HepG2 (cell line): ENCODE measurements around the gene FAM118A. TPM values are rescaled to one million over a fixed set of nuclear protein-coding genes. Genes with fewer than 3 reads are reported as not detected.

Experiments
- ATF2 ChIP-seq: sonication (generic); formaldehyde crosslinking; IDR thresholded peaks from 2 replicates; pipeline ENCODE4 v1.4.0; 2020; ENCODE audit warnings: missing genetic modification reagents
- ATF7-NPFF ChIP-seq: sonication (generic); formaldehyde crosslinking; IDR thresholded peaks from 2 replicates; pipeline ENCODE4 v1.8.1; 2023; ENCODE audit warnings: mild to moderate bottlenecking, low read depth, missing genetic modification reagents, moderate library complexity
- MEIS1 ChIP-seq: sonication (generic); formaldehyde crosslinking; IDR thresholded peaks from 2 replicates; pipeline ENCODE4 v1.9.0; 2021; ENCODE audit warnings: mild to moderate bottlenecking, missing genetic modification reagents, moderate library complexity, borderline replicate concordance
- PAF1 ChIP-seq: IDR thresholded peaks from 2 replicates; pipeline ENCODE4 v1.6.1; 2016; ENCODE audit warnings: missing genetic modification reagents, missing compliant biosample characterization
- PAXIP1 ChIP-seq: sonication (generic); formaldehyde crosslinking; conservative IDR thresholded peaks from 2 replicates; pipeline ENCODE4 v1.4.0; 2020; ENCODE audit warnings: mild to moderate bottlenecking, missing genetic modification reagents, moderate library complexity
- SAFB2 ChIP-seq: sonication (generic); formaldehyde crosslinking; IDR thresholded peaks from 2 replicates; pipeline ENCODE4 v1.5.1; 2020; ENCODE audit warnings: missing genetic modification reagents, low read depth, mild to moderate bottlenecking, borderline replicate concordance
- SNAPC5 ChIP-seq: sonication (generic); formaldehyde crosslinking; IDR thresholded peaks from 2 replicates; pipeline ENCODE4 v1.8.1; 2023; ENCODE audit warnings: mild to moderate bottlenecking, missing genetic modification reagents, borderline replicate concordance
- TBX3 ChIP-seq: fragments of 450-650 bp; IDR thresholded peaks from 2 replicates; pipeline ENCODE4 v1.6.1; 2017; ENCODE audit warnings: antibody characterized with exemption, mild to moderate bottlenecking, inconsistent platforms, borderline replicate concordance
- ZHX2 ChIP-seq, 2 experiments: sonication (generic) in 1 of 2; formaldehyde crosslinking in 1 of 2; IDR thresholded peaks; 2 replicates each; pipeline versions ENCODE4 v1.6.1 to v1.9.0; 2014 to 2022; ENCODE audit warnings: antibody characterized with exemption in 1 of 2, borderline replicate concordance in 1 of 2, inconsistent platforms in 1 of 2, low read depth in 1 of 2, missing genetic modification reagents in 1 of 2
- ZNF225 ChIP-seq: sonication (generic); formaldehyde crosslinking; IDR thresholded peaks from 2 replicates; pipeline ENCODE4 v1.4.0; 2020; ENCODE audit warnings: mild to moderate bottlenecking, missing genetic modification reagents
- ZNF563 ChIP-seq: sonication (generic); formaldehyde crosslinking; IDR thresholded peaks from 2 replicates; pipeline ENCODE4 v1.8.0; 2022; ENCODE audit warnings: mild to moderate bottlenecking, moderate library complexity, missing genetic modification reagents
- polyA plus RNA-seq, 8 experiments: library from polyadenylated mRNA; depleted of rRNA in 3 of 8; stranded (reverse) in 7 of 8; unstranded in 1 of 8; fragments of >200 nt; fragmentation: Illumina TruSeq in 4 of 8; extraction: Trizol in 4 of 8; gene quantifications; 2 replicates each; pipeline versions ENCODE4 v1.2.1 to v1.2.3, GENCODE V29; 2011 to 2016; ENCODE audit warnings: low read depth in 4 of 8, missing spikeins in 1 of 8, mixed read lengths in 1 of 8; ENCODE audit not compliant: insufficient read depth in 1 of 8
- total RNA-seq, 5 experiments: library from RNA; depleted of rRNA; stranded (reverse); fragments of >200 nt; fragmentation: Illumina TruSeq; extraction: Trizol; gene quantifications; 2 replicates each; pipeline ENCODE4 v1.2.3, GENCODE V29; 2016; ENCODE audit warnings: low read depth in 1 of 5

The FAM118A gene
- total and polyA plus RNA-seq, 2 of the 13 experiments (the other 11 are each of a cell fraction or from before 2014, with no cell fraction given): 36.7 to 48.2 TPM

- peak; percentile 78 for TF ChIP-seq ATF2 (CRISPR knock-in tag)
- TF ChIP-seq ZNF563 (CRISPR knock-in tag): no peak
- TF ChIP-seq SAFB2 (CRISPR knock-in tag): no peak
- TF ChIP-seq PAF1: no peak
- TF ChIP-seq ZHX2 (IDR thresholded peaks at IDR 0.05; ENCODE audit: low read depth): 0 out of 2 replicates have a peak, but pooled peaks have one; percentile 22
- no peak for TF ChIP-seq ZHX2 (CRISPR knock-in tag; IDR thresholded peaks at IDR 0.05; ENCODE audit: borderline replicate concordance)
- TF ChIP-seq TBX3: peak; percentile 95
- peak; percentile 75; the same call in 1 of the 2 replicates for TF ChIP-seq ATF7-NPFF (CRISPR knock-in tag)
- no peak for TF ChIP-seq MEIS1 (CRISPR knock-in tag)
- TF ChIP-seq ZNF225 (CRISPR knock-in tag): no peak
- TF ChIP-seq PAXIP1 (CRISPR knock-in tag): peak; percentile 100
- 0 out of 2 replicates have a peak, but pooled peaks have one; percentile 64 for TF ChIP-seq SNAPC5 (CRISPR knock-in tag)
Measured at GRCh38 chr22:45273452-45274075, 36.2 kb upstream of the FAM118A start (continued).
